GM19023 (cell line): Measurements from ENCODE around the gene IRX2.

Experiments used
- ATAC-seq: cut with Tn5 transposase; IDR thresholded peaks from one replicate; pipeline ENCODE4 v1.9.1; 2021; ENCODE audit warnings: mild to moderate bottlenecking, moderate library complexity; ENCODE audit not compliant: unreplicated experiment

Gene IRX2

DNA sequence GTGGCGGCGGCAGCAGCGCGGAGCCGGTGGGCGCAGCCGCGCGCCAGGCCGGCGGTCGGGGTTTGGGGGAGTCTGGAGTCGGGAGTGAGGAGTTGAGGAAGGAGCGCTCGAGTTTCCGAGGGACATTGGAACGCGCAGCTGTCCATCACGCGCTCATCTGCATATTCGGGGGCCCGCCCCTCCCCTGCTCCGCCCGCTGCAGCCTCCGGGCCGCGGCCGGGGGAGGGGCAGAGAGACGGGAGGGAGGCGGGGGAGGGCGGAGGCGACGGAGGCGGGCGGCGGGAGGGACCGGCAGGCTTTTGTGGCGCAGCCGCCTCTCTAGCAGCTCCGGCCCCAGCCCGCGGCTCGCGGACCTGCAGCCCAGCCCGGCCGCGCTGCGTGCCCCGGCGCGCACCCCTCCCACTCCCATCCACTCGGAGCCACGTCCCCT, at the start of gene IRX2:
Gene IRX2 (minus strand): TSS at position 86 of the 430 bp plus-strand sequence. CDS start 264 bp downstream, outside the sequence.
- no peak for ATAC-seq

DNA sequence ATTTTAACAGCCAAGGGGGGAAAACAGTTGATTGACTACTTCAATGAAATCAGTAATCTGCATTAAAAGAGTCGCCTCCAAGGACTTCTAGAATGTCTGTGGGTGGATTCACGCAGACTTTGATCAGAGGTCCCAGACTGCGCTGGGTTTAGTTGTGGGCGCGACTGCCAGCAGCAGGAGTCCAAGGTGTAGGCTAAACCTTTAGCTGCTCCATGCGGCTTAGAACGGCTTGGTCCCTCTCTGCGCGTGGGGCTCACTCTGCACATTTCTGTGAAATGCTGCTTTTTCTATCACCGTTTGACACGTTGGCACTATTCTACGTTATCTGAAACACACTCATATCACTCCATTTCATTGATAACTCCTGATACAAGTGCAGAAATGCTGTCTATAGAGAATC, 48.6 kb upstream of the IRX2 start:
- ATAC-seq: no peak

DNA sequence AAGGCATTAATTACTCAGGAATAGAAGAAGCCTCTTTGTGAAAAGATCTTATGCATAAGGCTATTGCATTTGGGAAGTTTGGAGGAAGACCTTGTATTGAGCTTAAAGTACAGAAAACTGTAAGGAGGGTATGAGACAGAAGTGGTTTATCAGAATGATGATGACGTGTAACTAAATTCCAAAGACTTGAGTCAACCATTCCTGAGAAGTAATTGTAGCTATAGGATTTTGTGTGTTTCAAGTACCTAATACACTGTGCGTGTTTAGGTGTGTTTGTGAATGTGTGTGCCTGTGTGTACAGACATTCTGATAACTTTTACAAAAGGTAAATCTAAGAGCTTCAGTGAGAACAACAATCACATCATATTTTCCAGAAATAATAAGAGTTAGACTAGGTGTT, 46.5 kb upstream of the IRX2 start:
- no peak for ATAC-seq

DNA sequence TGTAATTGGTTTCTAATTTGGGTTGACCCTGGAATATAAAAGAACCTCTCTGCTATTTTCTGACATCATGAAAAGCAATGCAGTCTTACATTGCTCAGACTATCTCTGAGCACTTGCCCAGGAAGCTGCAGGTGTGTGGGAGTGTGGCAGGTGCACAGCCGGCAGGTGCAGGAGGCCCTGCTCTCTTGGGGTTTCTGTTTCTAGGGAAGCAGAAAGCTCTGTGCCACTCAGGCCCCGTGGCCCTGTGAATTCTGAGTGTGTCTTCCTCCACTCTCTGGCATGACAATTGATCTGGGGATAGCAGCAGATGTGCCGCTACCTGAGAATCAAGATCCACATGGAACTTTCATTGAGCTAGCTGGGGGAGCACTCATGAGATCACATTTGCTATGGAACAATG, 45.7 kb upstream of the IRX2 start:
- no peak for ATAC-seq

DNA sequence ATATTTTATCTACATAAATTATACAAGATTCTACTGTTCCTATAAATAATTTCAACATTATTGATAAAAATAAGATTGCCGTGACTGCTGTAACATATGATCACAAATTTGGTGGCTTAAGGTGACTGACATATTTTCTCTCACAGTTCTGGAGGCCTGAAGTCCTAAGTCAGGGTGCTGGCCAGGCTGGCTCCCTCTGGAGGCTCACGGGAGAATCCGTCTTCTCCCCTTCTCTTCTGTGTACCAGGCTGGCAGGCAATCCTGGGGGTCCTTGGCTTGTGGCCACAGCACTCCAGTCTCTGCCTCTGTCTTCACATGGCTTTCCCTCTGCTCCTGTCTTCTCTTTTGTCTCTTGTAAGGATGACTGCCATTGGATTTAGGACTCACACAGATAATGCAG, 31.7 kb upstream of the IRX2 start:
- ATAC-seq: no peak

DNA sequence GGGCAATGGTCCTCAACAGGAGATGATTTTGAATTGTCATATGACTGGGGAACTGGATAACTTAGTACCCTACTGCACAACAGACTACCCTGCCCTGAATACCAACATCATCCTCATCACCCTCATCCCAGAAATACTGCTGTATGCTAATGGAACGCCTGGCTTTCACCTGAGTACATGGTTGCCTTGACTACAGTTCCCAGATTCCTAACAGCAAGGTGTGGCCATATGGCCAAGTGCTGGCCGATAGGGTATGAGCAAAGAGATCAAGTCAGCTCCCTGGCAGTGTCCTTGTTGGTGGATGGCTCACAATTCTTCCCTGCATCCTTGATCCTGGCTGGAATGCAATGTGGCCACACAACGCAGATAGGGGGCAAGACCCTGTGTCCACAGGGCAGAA, 31.2 kb upstream of the IRX2 start:
- no peak for ATAC-seq

DNA sequence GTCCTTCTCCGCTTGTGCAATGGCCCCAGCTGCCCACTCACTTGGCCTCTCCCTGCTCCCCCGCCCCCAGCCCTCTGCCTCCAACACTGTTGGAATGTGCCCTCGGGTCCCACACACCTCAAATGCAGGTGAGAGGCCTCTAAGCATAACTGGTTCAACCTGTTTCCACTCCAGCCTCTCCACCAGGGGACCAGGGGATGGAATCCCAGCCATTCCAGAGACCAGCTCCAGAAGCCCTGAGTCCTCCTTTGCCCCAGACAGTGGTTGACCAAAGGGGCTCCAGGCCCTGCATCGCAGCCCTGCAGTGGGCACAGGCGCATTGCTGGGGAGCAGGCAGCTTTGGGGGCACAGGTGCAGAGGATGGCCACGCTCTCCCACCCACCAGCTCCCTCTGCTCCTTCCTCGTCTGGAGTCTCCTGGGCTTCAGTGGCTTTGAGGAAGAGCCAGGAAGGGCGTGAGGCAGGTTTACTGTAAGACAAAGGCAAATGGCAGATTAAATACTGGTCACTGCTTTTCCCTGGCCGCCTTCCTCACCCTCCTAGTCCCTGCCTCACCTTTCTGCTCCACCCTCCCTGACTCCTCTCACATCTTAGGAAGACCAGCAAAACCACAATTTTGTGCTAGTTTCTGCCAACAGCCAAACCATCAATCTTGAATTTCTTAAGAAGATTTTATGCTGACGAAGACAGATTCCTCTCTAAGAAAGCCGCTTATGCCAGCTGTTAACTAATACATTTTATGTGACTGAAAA, 29.1 kb upstream of the IRX2 start:
- ATAC-seq: no peak

DNA sequence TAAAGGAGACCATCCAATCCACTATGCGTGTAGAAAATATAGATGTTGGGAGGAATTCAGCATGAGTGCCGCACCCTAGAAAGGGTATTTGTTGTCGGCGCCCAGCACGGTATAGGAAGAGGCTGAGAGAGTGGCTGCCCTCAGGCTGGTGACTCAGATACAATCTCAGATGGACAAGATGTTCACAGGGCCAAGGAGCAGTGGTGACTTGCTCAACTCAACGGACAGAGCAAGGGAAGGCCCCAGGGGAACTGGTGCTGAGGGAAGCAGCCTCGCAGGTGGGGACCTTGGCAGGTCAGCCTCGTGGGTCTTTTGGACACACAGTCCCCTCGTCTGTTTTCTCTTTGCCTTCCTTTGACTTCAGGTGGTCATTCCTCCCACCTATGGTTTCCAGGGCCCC, 28.0 kb upstream of the IRX2 start:
- ATAC-seq: no peak

DNA sequence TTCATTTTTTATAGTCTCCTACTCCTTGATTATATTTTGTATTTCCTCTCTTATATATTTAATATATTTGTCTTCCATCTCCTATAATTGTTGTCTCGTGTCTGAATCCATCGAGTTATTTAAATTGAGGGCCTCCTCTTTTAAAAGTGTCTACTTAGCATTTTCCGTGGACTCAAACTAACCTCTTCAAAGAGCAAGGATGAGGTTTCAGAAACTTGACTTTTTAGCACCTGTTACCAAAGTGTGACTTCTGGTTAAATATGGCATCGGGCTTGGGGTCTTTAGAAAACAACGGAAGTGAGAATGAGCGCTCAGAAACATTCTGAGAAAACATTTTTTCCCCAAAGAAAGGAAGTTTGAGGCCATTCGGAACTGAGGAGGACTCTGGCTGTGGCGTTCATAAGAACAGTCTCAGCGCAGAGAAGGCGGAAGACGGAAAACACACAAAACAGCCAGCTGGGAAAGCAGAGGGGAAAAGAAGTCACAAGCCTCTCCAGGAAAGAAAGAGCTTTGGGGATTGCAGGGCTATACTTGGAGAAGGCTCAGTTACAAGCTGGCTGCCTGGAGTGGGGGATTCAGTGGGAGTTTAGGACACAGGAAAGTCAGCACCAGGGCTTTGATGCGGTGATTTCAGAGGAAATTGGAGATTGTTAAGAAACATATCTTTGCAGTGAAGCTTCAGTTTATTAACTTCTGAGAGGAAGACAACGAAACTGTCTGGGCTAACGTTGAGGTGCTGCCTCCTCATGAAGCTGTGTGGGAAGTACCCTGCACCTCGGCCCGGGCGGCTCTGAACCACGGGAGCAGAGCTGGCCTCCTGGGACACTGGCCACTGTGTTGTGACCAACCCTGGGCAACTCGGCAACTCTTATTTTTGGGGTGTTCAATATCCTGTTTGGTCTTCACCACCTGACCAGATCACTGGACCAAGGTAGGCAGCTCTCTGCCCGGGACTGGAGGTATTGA, 25.1 kb upstream of the IRX2 start:
- ATAC-seq: no peak

DNA sequence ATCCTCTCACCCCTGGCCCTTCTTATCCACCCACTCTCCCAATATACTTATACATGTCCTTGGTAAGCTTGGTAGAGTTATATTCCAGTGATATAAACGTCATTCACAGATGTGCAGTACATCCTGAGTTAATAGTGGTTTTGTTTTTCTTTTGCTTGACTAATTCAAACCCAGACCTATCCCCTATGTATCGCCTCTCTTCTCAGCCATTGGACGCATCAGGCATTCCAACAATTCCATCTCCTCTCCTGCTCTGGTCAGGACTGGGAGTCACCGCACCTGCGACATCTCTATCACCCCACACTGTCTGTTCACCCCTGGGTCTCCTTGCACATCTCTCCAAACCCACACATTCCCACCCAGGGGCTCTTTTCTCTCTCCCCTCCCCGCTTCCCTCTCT, 21.9 kb upstream of the IRX2 start:
- ATAC-seq: no peak

DNA sequence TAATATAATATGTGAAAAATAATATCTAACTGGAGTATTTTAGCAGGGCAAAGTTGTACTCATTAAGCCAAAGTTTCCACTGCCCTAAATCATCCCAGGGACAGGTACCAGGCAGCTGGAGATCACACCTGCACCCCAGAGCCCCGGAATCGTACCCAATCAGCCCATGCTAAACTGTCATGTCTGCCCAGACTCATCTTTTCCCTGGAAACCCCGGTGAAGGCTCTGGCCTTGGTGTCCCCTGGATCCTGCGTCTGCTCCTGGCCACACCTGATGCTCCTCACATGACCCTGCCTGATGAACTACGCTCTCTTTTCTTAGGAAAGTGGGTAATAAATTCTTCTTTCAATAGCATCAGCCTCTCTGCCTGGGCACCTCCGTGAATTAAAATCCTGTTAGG, 15.6 kb upstream of the IRX2 start:
- no peak for ATAC-seq

DNA sequence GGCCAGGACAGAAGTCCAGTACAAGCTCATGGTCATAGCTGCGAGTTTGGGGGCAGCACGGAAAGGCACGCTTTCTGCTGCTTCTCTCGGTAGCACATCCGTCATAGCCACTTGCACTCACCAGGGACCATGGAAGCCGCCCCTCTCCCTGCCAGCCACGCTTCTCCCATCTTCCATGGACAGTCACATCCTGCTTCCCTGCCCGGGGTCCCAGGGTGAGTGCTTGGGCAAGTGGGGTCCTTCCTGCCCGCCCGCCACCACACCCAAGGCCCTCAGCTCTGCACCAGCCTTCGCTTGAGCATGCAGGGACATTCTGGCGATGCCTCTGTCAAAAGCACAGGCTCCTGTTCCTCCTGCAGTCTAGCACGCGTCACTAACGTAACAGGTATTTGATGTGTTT, 13.1 kb upstream of the IRX2 start:
- ATAC-seq: no peak

DNA sequence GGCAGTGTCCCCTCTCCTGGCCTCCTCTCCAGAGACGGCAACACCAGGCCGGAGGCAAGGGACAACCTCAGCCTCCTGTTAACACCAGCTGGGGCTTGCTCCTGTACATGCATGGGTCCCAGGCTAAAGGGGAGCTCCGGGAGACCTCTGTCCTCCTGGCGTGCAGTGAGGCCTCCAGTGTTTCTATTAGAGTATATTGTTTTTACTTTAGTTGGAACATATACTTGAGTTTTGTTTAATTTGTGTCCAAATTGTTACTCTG, 12.0 kb upstream of the IRX2 start:
- ATAC-seq: no peak

DNA sequence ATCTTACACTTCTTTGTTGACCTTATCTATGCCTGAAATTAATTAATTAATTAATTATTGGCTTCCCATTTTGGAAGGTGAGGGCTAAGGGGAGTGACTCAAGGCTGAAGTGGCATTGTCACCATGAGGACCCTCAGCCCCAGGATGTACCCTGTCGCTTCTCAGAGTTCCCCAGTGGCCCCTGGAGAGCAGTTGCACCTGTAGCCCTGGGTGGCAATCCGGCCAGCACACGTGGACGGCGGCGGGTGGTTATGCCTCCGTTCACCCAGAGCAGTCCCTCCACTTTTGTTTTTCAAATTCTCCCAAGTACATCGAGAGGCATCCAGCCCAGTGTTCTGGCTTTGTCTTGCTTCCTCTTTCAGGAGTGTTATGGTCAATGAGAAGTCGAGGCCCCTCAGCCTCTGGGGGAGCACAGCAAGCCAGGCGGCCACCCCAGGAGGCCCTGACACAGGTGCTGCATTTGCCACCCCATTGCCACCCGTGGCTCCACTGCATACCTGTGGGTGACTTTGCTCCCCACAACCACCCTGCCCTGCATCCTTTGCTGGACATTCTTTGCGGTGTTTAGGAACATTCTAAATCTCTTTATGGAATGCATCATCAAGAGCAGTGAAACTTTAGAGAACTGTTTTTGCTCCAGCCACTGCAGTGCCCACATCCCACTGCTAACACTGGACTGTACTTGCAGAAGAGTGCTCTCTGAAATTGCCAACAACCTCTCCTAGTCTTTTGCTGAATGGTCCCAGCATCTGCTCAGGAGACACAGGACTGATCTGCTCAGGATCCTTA, 11.5 kb upstream of the IRX2 start:
- no peak for ATAC-seq

DNA sequence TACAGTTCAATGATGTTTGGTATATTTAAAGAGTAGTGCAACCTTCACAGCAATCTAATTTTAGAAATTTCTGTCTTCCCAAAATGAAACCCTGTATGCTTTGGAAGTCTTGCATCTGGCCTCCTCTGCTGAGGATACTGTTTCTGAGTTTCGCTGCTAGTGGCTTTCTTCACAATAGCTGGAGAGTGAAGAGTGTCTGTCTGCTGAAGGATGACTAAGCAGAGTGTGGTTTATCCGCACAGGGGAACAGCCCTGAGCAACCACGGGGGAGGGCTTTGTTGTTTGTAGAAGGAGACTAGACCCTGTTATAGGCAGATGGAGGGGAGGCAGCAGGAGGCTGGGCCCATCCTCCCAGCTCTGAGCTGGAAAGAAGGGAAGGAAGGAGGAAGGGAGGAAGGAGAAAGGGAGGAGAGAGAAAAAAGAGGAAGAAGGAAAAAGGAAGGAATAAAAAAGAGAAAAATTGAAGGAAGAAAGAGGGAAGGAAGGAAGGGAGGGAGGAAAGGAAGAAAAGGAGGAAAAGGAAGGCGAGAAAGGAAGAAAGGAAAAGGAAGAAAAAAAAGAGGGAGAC, 10.5 kb upstream of the IRX2 start:
- no peak for ATAC-seq

DNA sequence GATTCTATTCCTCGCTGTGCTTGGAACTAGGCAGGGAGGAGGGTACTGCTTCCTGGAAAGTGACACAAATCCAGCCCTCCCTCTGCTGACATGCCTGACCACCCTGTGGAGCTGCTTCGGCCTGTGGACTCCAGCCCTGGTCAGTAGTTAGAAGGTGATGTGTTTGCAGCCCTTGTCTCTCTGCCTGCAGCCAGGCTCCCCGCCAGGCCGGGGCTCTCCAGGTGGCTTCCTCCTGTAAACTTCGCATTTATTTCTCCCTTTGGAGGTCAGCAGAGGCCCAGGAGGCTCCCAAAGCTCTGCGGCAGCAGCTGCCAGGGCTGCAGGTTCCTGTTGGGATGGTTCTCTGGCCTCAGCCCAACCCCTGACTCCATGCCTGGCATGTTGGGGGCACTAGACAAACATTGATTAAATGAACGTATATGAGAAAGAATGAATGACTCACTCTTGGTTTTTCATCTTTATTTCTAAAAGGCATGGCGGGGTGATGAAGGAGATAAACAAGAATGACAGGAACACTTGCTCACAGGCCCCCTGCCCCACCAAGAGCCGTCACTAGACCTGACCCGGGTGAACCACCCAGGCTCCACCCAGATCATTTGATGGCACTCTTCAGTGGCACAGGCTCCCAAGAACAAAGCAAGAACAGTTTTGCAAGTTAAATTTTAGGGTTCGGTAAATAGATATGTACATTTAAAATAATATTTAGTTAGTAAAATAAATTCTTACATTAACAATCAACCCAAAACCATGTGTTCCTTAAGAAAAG, 8.4 kb upstream of the IRX2 start:
- ATAC-seq: no peak

DNA sequence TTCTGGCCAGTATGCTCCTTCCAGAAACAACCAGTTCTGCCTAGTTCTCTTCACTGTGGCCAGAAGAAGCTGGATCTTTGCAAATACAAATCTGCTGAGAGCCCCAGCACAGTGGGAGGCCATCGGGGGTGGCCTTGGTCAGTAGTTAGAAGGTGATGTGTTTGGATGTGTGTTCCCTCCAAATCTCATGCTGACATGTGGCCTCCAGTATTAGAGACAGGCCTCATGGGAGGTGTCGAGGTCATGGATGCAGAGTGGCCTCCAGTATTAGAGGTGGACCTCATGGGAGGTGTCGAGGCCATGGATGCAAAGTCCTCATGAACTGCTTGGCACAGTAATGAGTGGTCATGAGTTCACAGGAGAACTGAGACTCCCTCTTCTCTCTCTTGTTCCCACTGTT, 7.6 kb upstream of the IRX2 start:
- ATAC-seq: no peak

DNA sequence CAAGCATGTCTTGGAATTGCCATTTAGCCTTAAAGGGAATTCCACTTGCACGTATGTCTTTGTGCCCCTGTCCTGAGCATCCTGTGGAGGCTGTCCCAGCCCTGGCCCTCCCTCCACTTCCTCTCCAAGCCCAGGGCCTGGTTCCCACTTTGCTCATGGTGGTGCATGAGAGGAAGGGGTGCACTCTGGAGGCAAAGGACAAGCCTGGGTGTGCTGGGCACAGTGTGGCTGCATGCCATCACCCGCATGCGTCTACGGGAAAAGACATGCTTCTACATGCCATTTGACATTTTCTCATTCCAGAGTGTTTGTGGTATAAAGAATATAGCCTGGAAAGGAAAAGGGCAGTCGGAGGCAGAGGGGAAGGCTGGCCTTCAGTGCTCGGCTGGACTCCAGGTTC, 7.2 kb upstream of the IRX2 start:
- no peak for ATAC-seq

DNA sequence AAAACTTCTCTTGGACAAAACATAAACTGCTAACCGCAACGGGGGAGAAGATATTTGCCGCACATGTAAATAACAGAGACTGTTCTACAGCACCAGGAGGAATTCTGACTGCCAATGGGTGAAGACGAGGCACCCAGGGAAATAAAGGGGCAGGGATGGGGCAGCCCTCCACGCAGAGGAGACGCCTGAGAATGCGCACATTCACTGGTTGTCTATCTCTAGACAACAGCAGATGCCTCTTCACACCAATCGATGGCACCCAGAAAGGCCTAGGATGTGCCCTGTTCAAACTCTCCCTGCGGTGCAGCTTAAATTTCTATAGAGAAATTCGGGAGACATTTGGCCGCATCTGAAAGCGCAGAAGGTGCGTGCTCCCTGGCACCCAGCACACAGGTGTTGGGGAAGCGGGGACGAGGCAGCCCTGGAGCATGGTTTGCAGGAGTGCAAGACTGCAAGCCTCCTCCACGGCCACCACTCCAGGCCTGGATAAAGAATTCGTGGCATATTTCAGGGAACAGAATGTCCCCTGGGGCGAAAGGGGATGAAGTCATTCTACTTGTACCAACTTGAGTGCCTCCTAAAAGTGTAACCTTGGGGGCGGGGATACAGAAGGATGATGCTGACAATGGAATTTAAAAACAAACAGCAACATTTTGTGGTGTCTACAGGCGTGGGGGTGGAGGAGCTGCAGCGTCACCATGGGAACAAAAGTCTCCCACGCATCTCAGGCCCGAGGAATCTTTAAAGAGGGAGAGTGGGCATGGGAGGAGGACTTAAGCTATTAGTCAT, 6.3 kb upstream of the IRX2 start:
- ATAC-seq: no peak
